AG20443 (cell line): ENCODE measurements around the gene ASCC3.

ENCODE experiments used
- DNase-seq: peaks from one replicate; pipeline ENCODE4 v3.0.0; 2012; ENCODE audit warnings: low spot score, mixed read lengths

ASCC3 gene

DNA sequence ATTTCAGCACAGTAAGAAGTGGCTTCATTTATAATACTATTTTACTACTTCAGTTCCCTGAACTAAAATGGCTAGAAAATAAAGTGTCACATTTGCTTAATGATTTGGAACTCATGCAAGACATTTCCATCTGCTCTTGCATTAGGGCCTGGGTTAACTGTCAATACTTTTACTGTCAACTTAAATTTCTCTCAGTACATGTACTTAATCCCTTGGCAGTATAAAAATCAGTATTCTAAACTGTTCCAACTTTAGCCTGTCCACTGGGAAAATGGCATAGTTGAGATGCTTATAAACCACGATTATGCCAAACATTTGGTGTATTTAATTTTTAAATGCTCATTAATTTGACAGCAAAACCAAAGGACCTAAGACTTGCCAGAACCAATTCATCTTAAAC, 154.5 kb downstream of the ASCC3 start:
- no peak for DNase-seq

DNA sequence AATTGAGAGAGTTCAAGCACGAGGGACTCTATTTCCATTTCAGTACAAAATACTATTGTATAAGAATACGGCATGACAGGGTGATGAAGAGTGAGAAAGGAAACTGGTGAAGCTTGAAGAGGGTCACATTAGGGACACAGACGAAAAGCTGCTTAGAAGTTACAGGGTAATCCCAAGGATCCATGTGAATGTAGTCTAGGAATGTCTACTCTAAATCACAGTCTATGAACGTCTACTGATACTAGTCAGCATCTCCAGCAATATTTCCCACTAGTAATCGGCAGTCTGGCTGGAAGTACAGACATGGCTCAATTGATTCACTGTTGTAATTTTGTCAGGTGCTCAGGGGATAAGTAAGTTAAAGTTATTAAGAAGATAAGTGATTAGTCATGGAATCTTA, 156.4 kb downstream of the ASCC3 start:
- no peak for DNase-seq

DNA sequence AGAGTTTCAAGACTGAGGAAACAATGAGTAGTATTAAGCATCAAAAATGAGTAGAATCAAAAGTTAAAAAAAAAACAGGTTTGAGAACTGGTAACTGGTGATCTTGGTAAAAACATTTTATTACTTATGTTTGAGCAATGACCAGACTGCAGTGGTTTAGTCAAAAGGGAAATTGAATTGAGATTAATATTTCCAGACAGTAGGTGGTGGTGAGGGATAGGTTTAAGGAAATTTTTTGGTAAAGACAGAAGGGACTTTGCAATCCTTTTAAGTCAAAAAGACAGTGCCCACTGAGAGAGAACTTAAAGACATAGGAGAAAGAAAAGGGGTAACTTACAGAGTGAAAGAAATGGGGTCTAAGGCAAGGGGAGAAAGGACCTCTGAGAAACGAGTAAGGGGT, 156.9 kb downstream of the ASCC3 start:
- no peak for DNase-seq

DNA sequence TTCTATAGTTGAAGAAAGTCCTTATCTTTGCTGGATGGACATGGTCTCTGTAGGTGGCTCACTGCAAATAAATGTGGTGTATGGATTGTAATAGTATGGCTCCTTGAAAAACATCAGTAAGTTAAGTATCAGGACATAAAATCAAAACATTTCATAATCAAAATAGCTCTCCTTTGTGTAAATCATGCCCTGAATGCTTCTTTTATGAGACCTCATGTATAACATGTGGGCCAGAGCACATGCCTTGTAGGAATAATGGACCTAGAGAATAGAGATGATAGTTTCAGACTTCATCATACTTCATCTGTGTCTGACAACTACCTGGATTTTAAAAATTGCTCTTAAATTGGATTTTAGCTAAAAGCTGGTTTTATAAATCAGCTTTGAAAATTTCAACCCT, 159.9 kb downstream of the ASCC3 start:
- DNase-seq, result no peak

DNA sequence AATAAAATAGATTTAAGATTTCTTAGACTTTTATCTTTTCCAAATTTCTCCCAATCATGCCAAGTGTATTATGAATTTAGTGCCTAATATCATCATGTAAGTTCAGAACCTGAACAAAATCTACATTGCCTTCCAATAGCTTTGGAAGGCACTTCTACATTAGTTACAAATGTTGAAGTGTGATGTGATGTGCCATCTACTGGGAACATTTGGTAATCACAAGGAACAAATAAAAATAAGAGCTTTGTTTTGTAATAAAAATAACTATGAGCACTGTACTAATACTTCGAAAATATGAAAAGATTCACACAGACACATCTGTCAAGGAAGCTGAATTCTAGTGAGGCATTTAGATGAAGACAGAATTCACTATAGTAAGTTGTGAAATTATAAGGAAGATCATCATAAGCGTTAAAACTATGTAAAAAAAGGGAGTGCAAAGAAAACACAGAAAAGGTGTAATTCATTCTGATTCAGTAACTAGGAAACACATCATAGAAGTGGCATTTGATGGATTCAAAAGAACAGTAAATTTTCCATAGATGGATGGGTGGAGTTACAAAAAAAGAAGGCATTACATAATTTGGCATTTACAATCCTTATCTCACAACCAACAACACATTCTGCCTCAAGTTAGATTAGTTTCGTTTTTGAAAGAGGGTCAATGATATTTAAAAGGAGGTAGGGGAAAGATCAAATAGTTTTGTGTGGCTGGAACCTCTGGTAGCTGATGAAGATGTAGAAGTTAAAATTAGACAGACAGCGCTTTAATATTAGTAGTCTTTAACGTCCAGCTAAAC, 161.0 kb downstream of the ASCC3 start:
- DNase-seq, result peak; percentile 16

DNA sequence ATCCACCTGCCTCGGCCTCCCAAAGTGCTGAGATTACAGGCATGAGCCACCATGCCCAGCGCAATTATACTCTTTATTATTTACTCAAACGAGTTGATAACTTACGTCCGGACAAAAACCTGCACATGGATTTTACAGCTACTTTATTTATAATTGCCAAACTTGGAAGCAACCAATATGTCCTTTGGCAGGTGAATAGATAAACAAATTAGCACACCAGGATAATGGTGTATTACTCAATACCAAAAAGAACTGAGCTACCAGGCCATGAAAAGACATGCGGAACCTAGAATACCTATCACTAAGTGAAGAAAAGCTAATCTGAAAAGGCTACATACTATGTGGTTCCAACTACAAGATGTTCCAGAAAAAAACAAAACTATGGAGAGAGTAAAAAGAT, 168.1 kb downstream of the ASCC3 start:
- DNase-seq, result no peak

DNA sequence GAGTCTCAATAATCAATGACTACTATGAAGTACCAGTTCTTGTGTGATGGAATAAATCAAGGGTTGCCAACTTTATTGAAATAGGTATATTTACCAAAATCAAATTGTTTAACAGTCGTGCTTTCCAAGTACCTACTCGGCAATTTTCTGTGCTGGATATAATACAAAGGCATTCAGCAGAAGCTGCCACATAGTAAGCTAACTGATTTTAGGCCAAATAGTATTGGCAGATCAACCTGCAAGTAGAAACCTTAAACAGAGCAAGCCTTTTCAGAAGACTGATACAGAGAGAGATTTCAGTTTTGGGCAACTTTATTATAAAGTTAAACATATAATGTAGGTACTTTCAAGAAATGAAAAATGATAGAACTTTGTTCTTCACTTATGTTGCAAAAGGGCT, 174.6 kb downstream of the ASCC3 start:
- no peak for DNase-seq

DNA sequence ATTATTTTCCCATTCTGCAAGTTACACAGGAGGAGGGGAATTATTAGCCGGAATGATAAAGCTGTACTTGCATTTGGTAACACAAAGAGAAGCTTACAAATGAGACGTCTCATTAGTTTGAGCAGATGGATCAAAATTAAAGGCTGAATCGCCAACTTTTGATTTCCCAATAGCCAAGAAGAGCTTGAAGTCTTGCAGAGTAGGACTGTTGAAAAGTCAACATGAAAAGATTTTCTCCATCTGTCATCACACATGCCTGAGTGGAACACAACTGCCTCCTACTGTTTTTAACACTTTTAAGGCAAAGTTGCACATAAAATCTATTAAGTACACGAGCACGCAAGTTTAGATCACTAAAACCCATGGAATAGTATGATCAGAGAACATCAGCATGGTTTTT, 176.2 kb downstream of the ASCC3 start:
- DNase-seq, result no peak

DNA sequence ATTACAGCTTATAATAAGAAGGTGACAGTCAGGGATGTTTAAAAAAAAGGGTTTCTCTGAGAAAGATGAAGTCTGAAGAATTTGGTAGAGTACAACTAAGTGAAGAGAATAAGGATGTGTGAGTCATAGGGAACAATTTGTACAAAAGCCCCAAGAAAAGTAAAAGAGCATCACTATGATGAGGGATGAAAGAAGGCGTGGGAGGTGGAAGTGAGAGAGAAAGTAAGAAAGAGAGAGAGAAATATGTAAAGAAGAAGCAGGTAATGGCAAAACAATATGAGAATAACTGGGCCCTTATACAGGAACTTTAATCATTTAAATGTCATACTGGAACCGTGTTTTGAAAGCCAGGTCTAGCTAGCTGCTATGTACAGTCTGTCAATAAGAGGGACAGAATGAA, 179.4 kb downstream of the ASCC3 start:
- DNase-seq, result no peak

DNA sequence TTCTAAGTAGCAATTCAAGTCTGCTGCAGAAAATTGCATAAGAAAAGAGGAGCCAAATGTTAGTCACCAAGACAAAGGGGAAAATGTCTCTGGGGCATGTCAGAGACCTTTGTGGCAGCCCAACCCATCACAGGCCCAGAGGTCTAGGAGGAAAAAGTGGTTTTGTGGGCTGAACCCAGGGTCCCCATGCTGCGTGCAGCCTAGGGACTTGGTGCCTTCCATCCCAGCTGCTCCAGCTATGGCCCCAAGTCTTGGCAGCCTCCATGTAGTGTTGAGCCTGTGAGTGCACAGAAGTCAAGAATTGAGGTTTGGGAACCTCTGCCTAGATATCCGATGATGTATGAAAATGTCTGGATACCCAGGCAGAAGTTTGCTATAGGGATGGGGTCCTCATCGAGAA, 181.1 kb downstream of the ASCC3 start:
- DNase-seq, result no peak

DNA sequence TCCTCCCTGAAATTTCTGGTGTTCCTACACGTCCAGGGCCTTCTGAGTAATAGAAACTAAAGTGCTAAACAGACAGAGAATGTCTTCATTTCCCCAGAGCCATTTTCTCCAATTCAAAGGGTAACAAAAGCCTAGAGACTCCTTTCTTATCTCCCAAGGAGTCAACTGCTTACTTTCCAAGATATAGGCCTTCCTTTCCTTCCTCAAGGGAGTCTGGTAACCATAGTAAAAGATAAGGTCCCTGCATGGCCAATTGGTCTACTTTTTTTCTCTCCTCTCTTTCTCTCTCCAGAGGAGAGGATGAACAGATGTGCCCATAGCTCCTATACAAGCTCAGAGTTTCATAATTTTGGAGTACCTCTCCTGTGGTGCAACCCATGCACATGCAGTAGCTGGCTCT, 185.7 kb downstream of the ASCC3 start:
- no peak for DNase-seq

DNA sequence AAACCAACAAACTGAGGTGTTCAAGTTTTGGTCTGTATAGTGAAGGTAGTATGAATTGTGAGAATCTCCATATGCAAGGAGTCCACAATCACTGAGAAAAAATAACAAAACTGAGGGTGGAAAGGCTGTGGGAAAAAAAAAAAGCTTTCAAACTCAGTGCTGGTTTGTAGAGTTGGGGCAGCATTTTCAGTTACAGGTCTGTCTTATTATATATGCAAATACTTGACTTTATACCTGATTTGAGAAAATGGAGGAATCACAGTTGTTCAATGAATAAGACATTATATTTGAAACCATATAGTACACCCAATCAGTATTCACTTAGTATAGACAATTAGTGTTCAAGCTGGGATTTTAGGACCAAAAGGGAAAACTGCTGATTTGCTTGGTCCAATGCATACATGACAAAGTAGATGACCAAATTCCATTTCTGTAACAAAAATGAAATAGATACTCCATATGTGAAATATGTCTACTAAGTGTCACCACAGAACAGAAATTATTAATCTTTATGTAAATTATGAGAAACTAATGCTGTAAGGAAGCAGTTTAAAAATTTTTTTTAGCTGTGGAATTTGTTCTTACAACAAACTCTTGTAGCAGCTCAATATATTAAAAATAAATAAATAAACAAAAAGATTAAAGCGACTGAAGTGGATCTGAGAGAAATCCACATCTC, 187.7 kb downstream of the ASCC3 start:
- no peak for DNase-seq

DNA sequence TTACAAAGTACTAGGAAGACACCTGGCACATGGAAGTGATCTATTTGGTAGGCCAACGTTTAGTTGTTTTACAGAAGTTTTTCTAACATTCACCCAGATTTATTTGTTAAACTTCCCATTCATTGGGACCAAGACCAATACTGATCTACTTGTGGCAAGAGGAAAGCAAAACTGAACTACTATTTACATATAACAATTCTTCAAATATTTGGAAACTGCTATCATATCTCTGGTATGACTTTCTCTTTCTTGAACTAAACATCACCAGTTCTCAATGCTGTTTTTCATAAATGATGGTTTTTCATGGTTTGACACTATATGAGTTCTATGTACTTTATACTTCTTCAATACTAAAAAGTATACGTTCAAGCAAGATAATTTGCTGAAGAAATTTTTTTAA, 189.2 kb downstream of the ASCC3 start:
- DNase-seq, result no peak

DNA sequence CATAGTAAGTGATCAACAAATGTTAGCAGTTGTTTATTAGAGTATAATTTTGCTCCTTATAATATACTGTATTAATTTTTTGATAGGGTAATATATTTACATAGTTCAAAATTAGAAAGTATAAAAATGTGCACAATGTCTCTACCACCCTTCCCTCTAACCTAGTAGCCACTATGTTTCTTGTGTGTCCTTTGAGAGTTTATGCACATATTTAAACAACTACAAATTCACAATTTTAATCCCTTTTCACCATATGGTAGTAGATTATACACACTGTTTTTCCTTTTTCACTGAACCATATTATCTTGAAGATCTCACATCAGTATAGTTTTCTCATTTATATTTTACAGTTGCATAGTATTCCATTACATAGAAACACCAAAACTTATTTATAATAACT, 194.9 kb downstream of the ASCC3 start:
- no peak for DNase-seq

DNA sequence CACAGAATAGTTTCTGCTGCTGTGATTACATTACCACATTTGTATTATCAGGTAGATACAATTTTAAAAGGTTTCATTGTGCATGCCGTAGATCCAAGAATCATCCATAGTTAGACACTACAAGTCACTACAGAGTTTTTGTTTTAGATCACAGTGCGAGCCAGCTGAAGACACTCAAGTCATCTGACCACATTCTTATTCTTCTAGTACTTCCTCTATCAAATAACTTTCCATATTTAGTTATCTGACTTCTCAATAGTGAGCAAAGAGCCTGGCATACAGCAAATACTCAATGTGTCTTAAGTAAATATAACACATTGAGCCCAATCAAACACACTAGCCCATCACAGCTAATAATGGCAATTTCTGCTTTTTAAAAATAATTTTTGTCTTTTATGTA, 195.4 kb downstream of the ASCC3 start:
- no peak for DNase-seq

DNA sequence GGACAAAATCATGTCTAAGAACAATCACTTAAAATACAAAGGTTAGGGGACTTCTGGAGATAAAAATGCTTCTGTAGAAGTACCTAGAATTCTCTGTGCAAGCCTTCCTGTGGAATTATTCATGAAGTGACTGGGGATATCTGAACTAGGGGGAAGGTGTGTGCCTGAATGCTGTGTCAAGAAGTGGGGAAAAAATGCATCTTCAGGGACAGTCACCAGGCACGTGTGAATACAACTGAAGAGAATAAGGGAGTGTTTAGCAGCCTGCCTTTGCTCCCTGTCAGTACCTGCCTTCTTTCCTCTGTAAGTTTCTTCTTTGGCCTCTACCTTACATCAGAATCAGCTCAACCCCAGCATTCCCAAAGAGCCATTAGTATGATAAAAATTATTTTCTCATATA, 201.0 kb downstream of the ASCC3 start:
- DNase-seq, result no peak

DNA sequence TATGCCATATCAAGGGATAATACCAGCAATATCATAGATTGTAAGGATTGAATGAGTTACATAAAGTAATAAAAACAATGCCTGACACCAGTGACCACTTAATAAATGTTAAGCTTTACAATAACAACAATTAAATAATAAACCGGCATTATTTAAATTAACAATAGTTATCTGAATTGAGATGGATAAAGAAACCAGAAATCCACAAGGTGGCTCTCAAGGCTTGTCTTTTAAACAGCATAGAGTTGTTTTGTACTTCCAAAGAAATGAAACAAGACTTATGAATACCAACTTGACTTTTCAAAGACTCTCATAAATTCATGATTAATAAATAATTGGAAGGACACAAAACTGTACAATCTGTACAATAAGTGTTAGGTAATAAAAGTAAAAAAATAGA, 203.1 kb downstream of the ASCC3 start:
- no peak for DNase-seq

DNA sequence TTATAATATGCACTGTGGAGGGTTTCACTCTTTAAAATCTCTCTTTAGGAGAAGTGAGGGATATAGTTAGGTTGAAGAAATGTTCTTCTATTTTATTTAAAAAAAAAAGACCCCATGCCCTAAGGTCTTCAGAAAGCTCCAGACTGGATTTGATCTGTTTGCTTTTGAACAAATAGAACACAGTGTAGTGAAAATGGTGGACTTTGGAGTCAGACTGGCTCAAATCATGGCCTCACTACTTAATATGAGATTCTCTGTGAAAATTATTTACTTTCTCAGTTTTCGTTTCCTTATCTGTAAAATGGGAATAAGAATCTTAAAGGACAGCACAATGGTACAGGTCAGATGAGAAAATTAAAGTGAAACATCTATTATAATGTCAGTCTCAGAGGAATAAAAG, 203.9 kb downstream of the ASCC3 start:
- DNase-seq, result no peak

DNA sequence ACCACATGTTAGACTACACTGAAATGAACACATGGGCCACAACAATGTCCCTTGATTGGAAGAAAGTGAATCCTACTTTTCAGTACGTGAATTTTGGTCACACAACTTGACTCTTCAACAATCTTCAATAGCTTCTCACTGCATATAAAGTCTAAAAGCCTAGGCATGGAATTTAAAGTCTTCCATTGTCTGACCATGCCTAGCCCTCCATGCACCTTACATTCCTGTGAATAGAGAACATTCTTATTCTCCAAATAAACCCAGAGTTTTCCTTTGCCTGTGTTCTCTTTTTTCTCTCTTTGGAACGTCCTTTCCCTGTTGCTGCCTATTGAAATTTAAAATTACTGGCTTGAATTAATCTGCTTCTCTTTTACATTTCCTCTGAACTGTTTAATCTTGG, 207.5 kb downstream of the ASCC3 start:
- no peak for DNase-seq

DNA sequence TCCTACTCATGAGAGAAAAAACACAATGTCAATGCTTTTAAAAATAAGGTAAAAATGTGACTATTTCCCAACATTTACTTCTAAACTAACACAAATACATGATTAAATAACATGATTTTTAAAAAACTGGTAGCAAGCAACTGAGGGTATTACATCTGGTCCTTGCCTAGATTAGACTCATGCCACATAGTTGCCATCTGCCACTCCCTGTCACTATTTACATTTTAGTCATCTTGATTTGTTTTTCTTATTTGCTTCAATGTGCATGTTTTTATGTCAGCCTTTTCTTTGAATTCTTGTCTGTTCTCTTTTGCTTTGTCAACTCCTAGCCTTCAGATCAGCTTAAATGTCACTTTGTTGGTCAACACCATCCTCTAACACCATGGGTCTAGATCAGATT, 209.4 kb downstream of the ASCC3 start:
- no peak for DNase-seq

DNA sequence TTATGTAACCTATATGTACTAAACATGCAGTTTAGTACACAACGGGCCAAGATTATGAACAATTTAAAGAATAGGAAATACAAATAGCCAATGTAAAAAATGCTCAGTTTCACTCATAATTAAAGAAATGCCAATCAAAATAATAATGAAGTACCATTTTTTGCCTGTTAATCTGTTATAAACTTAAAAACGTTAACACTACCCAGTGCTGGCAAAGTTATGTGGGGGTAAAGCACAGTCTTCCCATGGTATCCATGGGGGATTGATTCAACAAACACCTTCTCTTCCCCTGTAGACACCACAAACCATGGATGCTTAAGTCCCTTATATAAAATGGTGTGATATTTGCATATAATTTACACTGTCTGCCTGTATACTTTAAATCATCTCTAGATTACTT, 211.1 kb downstream of the ASCC3 start:
- DNase-seq, result no peak

DNA sequence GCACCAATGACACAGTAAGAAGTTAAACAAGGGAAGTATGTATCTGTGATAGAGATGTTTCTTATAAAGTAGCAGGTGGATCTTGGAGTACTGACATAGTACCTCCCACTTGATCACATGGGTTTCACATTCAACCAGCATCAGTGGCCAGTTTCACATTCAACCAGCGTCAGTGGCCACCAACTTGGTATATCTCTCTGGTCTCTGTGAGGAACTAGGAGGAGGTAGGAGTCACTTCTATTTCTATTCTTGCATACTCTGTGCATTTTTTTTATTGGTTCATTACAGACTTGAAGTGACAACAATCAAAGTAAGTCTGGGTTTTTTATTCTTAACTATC, 216.1 kb downstream of the ASCC3 start:
- DNase-seq, result peak; percentile 7

DNA sequence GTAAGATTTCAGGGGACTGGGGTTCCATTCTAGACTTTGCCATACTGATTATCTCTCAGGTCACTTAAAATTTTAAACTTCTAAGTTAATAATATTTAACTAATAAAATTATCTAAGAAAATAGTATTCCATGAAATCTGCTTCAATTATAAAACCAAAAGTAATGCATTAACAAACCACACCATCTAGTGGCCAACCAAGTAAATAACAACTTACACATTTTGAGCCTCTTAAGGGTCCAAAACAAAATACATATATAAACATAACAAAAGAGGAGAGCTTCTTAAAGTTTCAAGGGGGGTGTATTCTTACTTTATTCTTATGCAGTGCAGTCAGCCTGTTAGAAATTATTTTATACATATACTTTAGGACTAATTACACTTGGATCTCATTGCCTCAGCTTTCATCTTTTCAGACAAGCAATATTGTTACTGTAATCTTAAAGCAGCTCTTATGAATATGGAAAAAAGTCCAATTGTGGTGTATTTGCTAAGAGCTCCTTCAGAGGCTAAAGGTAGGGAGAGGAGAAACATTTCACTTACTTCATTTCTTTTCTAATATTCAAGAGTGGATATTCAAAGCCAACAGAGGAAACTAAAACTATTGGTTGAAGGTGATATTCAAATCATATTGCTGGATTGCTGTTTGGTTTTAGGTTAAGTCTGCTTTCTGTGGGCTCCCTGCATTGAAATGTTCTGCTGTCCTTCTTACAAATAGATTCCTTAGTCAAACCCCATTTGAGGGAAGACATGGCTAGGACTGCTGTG, 216.7 kb downstream of the ASCC3 start:
- DNase-seq, result peak; percentile 14
